Measurements from ENCODE around the gene REV1. TPM values are rescaled to one million over a fixed set of nuclear protein-coding genes. Genes with fewer than 3 reads are reported as not detected.

Gene REV1
- total RNA-seq, 2 donors from 2014 or later, result 43.9 to 44.6 TPM

GRCh38 chr2:99403084-99403483, 86.7 kb downstream of the REV1 start:
- Histone ChIP-seq H3K27me3 (ENCODE audit: control insufficient read depth, insufficient read depth, low read length, poor library complexity, severe bottlenecking) (no peaks in the 10 kb centered on the region), H3K9me3 (ENCODE audit: control insufficient read depth, low read length) (no peaks in the 10 kb centered on the region), H3K4me3 (ENCODE audit: low read length) (no peak overlapping the region), H3K27ac (ENCODE audit: low read depth, low read length) (peak overlapping the region; percentile 9), H3K4me1 (ENCODE audit: control insufficient read depth, insufficient read depth, low read length) (peaks cover 4% of the 10 kb centered on the region), H3K36me3 (ENCODE audit: control insufficient read depth, insufficient read depth, low read length) (peaks cover 91% of the 10 kb centered on the region), H3K9ac (ENCODE audit: extremely low read depth, low read length, poor library complexity, severe bottlenecking) (no peak overlapping the region)
- peaks cover 77% of the 10 kb centered on the region for H3K36me3 Mint-ChIP-seq (ENCODE audit: low read depth)
- TF ChIP-seq, protein P1, sequence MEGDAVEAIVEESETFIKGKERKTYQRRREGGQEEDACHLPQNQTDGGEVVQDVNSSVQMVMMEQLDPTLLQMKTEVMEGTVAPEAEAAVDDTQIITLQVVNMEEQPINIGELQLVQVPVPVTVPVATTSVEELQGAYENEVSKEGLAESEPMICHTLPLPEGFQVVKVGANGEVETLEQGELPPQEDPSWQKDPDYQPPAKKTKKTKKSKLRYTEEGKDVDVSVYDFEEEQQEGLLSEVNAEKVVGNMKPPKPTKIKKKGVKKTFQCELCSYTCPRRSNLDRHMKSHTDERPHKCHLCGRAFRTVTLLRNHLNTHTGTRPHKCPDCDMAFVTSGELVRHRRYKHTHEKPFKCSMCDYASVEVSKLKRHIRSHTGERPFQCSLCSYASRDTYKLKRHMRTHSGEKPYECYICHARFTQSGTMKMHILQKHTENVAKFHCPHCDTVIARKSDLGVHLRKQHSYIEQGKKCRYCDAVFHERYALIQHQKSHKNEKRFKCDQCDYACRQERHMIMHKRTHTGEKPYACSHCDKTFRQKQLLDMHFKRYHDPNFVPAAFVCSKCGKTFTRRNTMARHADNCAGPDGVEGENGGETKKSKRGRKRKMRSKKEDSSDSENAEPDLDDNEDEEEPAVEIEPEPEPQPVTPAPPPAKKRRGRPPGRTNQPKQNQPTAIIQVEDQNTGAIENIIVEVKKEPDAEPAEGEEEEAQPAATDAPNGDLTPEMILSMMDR (conservative IDR thresholded peaks at IDR 0.05), result no peak
- no peak for DNase-seq
- no peak overlapping the region for H3K4me3 Mint-ChIP-seq
- H3K4me1 Mint-ChIP-seq, result peaks cover 26% of the 10 kb centered on the region
- no peaks in the 10 kb centered on the region for H3K27me3 Mint-ChIP-seq (ENCODE audit: insufficient read depth)
- no peaks in the 10 kb centered on the region for H3K9me3 Mint-ChIP-seq
- peak overlapping the region; percentile 37 for H3K27ac Mint-ChIP-seq

DNA sequence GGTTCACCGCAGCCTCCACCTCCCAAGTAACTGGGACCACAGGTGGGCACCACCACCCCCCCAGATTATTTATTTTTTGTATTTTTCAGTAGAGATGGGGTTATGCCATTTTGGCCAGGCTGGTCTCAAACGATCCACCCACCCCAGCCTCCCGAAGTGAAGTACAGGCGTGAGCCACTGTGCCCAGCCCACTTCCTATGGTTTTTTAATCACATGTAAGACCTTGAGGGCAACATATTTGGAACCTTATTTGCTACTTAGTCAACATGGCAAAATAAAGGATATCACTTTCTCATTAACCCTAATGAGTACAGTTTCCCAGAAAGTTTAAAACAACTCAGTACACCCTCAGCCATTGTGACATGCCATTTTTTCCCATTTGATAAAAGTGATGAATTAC, 88.0 kb downstream of the REV1 start:
- H3K9ac ChIP-seq (ENCODE audit: extremely low read depth, low read length, poor library complexity, severe bottlenecking), result no peak overlapping the region
- no peak for DNase-seq
- Mint-ChIP-seq H3K27ac (no peak overlapping the region), H3K4me3 (no peak overlapping the region), H3K4me1 (peaks cover 33% of the 10 kb centered on the region), H3K36me3 (ENCODE audit: low read depth) (peaks cover 78% of the 10 kb centered on the region), H3K9me3 (no peaks in the 10 kb centered on the region), H3K27me3 (ENCODE audit: insufficient read depth) (no peaks in the 10 kb centered on the region)
- peaks cover 95% of the 10 kb centered on the region for H3K36me3 ChIP-seq (ENCODE audit: control insufficient read depth, insufficient read depth, low read length)
- H3K27me3 ChIP-seq (ENCODE audit: control insufficient read depth, insufficient read depth, low read length, poor library complexity, severe bottlenecking), result no peaks in the 10 kb centered on the region
- no peak overlapping the region for H3K27ac ChIP-seq (ENCODE audit: low read depth, low read length)
- no peak overlapping the region for H3K4me3 ChIP-seq (ENCODE audit: low read length)
- H3K4me1 ChIP-seq (ENCODE audit: control insufficient read depth, insufficient read depth, low read length), result peaks cover 4% of the 10 kb centered on the region
- 96 to 100% methylated on average over 3 to 4 of the region's 4 CpGs for WGBS, 2 experiments (ENCODE audit: insufficient coverage in 1 of 2, insufficient read length in 1 of 2)
- TF ChIP-seq, protein P1 (conservative IDR thresholded peaks at IDR 0.05), result no peak
- no peaks in the 10 kb centered on the region for H3K9me3 ChIP-seq (ENCODE audit: control insufficient read depth, low read length)

DNA sequence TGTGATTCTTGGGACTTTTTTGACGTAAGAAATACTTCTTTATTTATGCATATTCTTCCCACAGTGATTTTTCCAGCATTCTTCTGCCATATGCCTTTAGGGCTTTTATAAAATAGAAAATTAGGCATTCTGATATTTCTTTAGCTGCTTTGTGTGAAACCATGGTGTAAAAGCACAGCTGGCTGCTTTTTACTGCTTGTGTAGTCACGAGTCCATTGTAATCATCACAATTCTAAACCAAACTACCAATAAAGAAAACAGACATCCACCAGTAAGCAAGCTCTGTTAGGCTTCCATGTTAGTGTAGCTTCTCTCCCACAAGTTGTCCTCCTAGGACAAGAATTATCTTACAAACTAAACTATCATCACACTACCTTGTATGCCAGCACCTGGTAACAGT, 90.0 kb downstream of the REV1 start:
- no peaks in the 10 kb centered on the region for H3K27me3 ChIP-seq (ENCODE audit: control insufficient read depth, insufficient read depth, low read length, poor library complexity, severe bottlenecking)
- H3K4me3 ChIP-seq (ENCODE audit: low read length), result no peak overlapping the region
- Mint-ChIP-seq H3K27ac (no peak overlapping the region), H3K4me1 (peaks cover 37% of the 10 kb centered on the region), H3K27me3 (ENCODE audit: insufficient read depth) (no peaks in the 10 kb centered on the region), H3K36me3 (ENCODE audit: low read depth) (peaks cover 82% of the 10 kb centered on the region), H3K9me3 (no peaks in the 10 kb centered on the region), H3K4me3 (no peak overlapping the region)
- TF ChIP-seq, protein P1 (conservative IDR thresholded peaks at IDR 0.05), result no peak
- no peak for DNase-seq
- no peak overlapping the region for H3K27ac ChIP-seq (ENCODE audit: low read depth, low read length)
- H3K9ac ChIP-seq (ENCODE audit: extremely low read depth, low read length, poor library complexity, severe bottlenecking), result no peak overlapping the region
- H3K4me1 ChIP-seq (ENCODE audit: control insufficient read depth, insufficient read depth, low read length), result peaks cover 8% of the 10 kb centered on the region
- H3K9me3 ChIP-seq (ENCODE audit: control insufficient read depth, low read length), result no peaks in the 10 kb centered on the region
- peaks cover 86% of the 10 kb centered on the region for H3K36me3 ChIP-seq (ENCODE audit: control insufficient read depth, insufficient read depth, low read length)
- WGBS, 2 experiments (ENCODE audit: insufficient coverage in 1 of 2, insufficient read length in 1 of 2), result 100% methylated on average over 2 of the region's 2 CpGs

All from endodermal cell (in vitro differentiated cells).